ENCODE measurements around the gene PARD3.

GRCh38 chr10:34465678-34466077 is 349.4 kb downstream of the PARD3 start:
- no peak for TF ChIP-seq CTCF (IDR thresholded peaks at IDR 0.05)
- no peak for TF ChIP-seq EP300 (IDR thresholded peaks at IDR 0.05)
- TF ChIP-seq POLR2A (IDR thresholded peaks at IDR 0.05) = no peak
